ENCODE results near the gene HDHD3. TPM values are rescaled to one million over a fixed set of nuclear protein-coding genes. Genes with fewer than 3 reads are reported as not detected.
"Not testable (repeated sequence)": the region's sequence is repeated elsewhere in the genome, so short reads cannot be mapped to it uniquely, and the experiment has no call there.

HDHD3 gene
- polyA plus RNA-seq, 1 donor (not counting 4 experiments of a cell fraction or from before 2014, with no cell fraction given), result 14.7 TPM

- no peak for TF ChIP-seq EZH2 (IDR thresholded peaks at IDR 0.05; ENCODE audit: low read length)
- TF ChIP-seq, protein P1, sequence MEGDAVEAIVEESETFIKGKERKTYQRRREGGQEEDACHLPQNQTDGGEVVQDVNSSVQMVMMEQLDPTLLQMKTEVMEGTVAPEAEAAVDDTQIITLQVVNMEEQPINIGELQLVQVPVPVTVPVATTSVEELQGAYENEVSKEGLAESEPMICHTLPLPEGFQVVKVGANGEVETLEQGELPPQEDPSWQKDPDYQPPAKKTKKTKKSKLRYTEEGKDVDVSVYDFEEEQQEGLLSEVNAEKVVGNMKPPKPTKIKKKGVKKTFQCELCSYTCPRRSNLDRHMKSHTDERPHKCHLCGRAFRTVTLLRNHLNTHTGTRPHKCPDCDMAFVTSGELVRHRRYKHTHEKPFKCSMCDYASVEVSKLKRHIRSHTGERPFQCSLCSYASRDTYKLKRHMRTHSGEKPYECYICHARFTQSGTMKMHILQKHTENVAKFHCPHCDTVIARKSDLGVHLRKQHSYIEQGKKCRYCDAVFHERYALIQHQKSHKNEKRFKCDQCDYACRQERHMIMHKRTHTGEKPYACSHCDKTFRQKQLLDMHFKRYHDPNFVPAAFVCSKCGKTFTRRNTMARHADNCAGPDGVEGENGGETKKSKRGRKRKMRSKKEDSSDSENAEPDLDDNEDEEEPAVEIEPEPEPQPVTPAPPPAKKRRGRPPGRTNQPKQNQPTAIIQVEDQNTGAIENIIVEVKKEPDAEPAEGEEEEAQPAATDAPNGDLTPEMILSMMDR (optimal IDR thresholded peaks at IDR 0.05 in 1 of 3, IDR thresholded peaks at IDR 0.05 in 1 of 3, conservative IDR thresholded peaks at IDR 0.05 in 1 of 3; ENCODE audit: extremely low read depth in 1 of 3, insufficient read depth in 2 of 3, low read length in 3 of 3), result no peak
- no peak overlapping the region for H3K4me3 ChIP-seq (ENCODE audit: control insufficient read depth in 2 of 3, extremely low read depth in 1 of 3, insufficient read depth in 2 of 3, low read depth in 1 of 3, low read length in 3 of 3)
- H3K27me3 ChIP-seq (ENCODE audit: control insufficient read depth, extremely low read depth, insufficient read depth, low read length), result no peaks in the 10 kb centered on the region
- H3K9me3 ChIP-seq (ENCODE audit: control insufficient read depth, low read depth, low read length), result no peaks in the 10 kb centered on the region
- no peaks in the 10 kb centered on the region for H4K20me1 ChIP-seq (ENCODE audit: control insufficient read depth, extremely low read depth, insufficient read depth, low read length)
- peaks cover 14% of the 10 kb centered on the region for H3K4me1 ChIP-seq (ENCODE audit: control insufficient read depth, extremely low read depth, insufficient read depth, low read length)
- H3K27ac ChIP-seq (ENCODE audit: control insufficient read depth, insufficient read depth, low read length), result no peak overlapping the region
- H3K9ac ChIP-seq (ENCODE audit: control insufficient read depth, extremely low read depth, insufficient read depth, low read length), result peak overlapping the region; percentile 28
- peak overlapping the region; percentile 16 for H2AFZ ChIP-seq (ENCODE audit: control insufficient read depth, low read length)
- dilution Hi-C loops (cut with MboI; ENCODE audit: extremely low pct_ligation_motif_present, low sequenced_read_pairs), result no loop called here
- peaks cover 0 to 2% of the 10 kb centered on the region in 2 experiments for H3K36me3 ChIP-seq (ENCODE audit: control insufficient read depth in 2 of 2, extremely low read depth in 1 of 2, insufficient read depth in 2 of 2, low read length in 2 of 2)
- H3K9me1 ChIP-seq (ENCODE audit: control insufficient read depth, extremely low read depth, insufficient read depth, low read length), result no peaks in the 10 kb centered on the region
- FAIRE-seq (no peak), DNase-seq (ENCODE audit: low read depth, low spot score) (no peak)
- H3K79me2 ChIP-seq (ENCODE audit: control insufficient read depth, insufficient read depth, low read length), result no peaks in the 10 kb centered on the region
- peak overlapping the region; percentile 27 for H3K4me2 ChIP-seq (ENCODE audit: control insufficient read depth, extremely low read depth, insufficient read depth, low read depth, low read length)
Measured at GRCh38 chr9:113381909-113382411, 5.2 kb upstream of the HDHD3 start.

- H3K9me1 ChIP-seq (ENCODE audit: control insufficient read depth, extremely low read depth, insufficient read depth, low read length); H2AFZ ChIP-seq (ENCODE audit: control insufficient read depth, low read length); H3K4me2 ChIP-seq (ENCODE audit: control insufficient read depth, extremely low read depth, insufficient read depth, low read depth, low read length); dilution Hi-C loops (cut with MboI; ENCODE audit: extremely low pct_ligation_motif_present, low sequenced_read_pairs); FAIRE-seq; H3K36me3 ChIP-seq (ENCODE audit: control insufficient read depth in 2 of 2, extremely low read depth in 1 of 2, insufficient read depth in 2 of 2, low read length in 2 of 2); H4K20me1 ChIP-seq (ENCODE audit: control insufficient read depth, extremely low read depth, insufficient read depth, low read length); H3K27me3 ChIP-seq (ENCODE audit: control insufficient read depth, extremely low read depth, insufficient read depth, low read length); DNase-seq (ENCODE audit: low read depth, low spot score); H3K4me3 ChIP-seq (ENCODE audit: control insufficient read depth in 2 of 3, extremely low read depth in 1 of 3, insufficient read depth in 2 of 3, low read depth in 1 of 3, low read length in 3 of 3); H3K9ac ChIP-seq (ENCODE audit: control insufficient read depth, extremely low read depth, insufficient read depth, low read length); H3K27ac ChIP-seq (ENCODE audit: control insufficient read depth, insufficient read depth, low read length); H3K79me2 ChIP-seq (ENCODE audit: control insufficient read depth, insufficient read depth, low read length); H3K9me3 ChIP-seq (ENCODE audit: control insufficient read depth, low read depth, low read length): not testable (repeated sequence)
- peaks cover 14% of the 10 kb centered on the region for H3K4me1 ChIP-seq (ENCODE audit: control insufficient read depth, extremely low read depth, insufficient read depth, low read length)
Measured at GRCh38 chr9:113381441-113381840, 4.7 kb upstream of the HDHD3 start.

DNA sequence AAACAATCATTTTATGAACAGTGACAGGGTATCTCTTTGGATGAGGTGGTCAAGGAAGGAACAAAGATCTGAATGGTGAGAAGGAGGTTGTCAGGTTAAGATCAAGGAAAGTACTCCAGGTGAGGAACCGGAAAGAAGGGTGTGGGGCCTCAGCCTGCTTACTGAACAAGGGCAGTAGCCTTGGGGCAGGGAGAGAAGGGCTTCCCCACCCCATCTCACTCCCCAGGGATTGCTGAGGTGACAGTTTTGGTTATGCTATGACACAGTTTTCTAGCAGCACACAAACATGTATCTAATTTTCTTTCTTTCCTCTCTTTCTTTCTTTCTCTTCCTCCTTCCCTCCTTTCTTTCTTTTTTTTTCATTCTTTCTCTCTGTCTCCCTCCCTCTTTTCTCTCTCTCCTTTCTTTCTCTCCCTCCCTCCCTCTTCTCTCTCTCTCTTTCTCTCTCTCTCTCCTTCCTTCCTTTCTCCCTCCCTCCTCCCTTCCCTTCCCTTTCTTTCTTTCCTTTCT, 4.1 kb upstream of the HDHD3 start:
- DNase-seq (ENCODE audit: low read depth, low spot score) (no peak), FAIRE-seq (no peak)
- dilution Hi-C loops (cut with MboI; ENCODE audit: extremely low pct_ligation_motif_present, low sequenced_read_pairs), result no loop called here
- Histone ChIP-seq H3K36me3 (ENCODE audit: control insufficient read depth in 2 of 2, extremely low read depth in 1 of 2, insufficient read depth in 2 of 2, low read length in 2 of 2) (no peaks in the 10 kb centered on the region), H4K20me1 (ENCODE audit: control insufficient read depth, extremely low read depth, insufficient read depth, low read length) (no peaks in the 10 kb centered on the region), H3K79me2 (ENCODE audit: control insufficient read depth, insufficient read depth, low read length) (no peaks in the 10 kb centered on the region), H3K27me3 (ENCODE audit: control insufficient read depth, extremely low read depth, insufficient read depth, low read length) (no peaks in the 10 kb centered on the region), H3K4me2 (ENCODE audit: control insufficient read depth, extremely low read depth, insufficient read depth, low read depth, low read length) (no peak overlapping the region), H3K4me3 (ENCODE audit: control insufficient read depth in 2 of 3, extremely low read depth in 1 of 3, insufficient read depth in 2 of 3, low read depth in 1 of 3, low read length in 3 of 3) (no peak overlapping the region), H3K4me1 (ENCODE audit: control insufficient read depth, extremely low read depth, insufficient read depth, low read length) (peaks cover 14% of the 10 kb centered on the region), H3K9me1 (ENCODE audit: control insufficient read depth, extremely low read depth, insufficient read depth, low read length) (no peaks in the 10 kb centered on the region), H3K27ac (ENCODE audit: control insufficient read depth, insufficient read depth, low read length) (no peak overlapping the region), H3K9ac (ENCODE audit: control insufficient read depth, extremely low read depth, insufficient read depth, low read length) (no peak overlapping the region), H2AFZ (ENCODE audit: control insufficient read depth, low read length) (peak overlapping the region; percentile 79), H3K9me3 (ENCODE audit: control insufficient read depth, low read depth, low read length) (no peaks in the 10 kb centered on the region)
- no peak for TF ChIP-seq EZH2 (IDR thresholded peaks at IDR 0.05; ENCODE audit: low read length)
- TF ChIP-seq, protein P1 (optimal IDR thresholded peaks at IDR 0.05 in 1 of 3, IDR thresholded peaks at IDR 0.05 in 1 of 3, conservative IDR thresholded peaks at IDR 0.05 in 1 of 3; ENCODE audit: extremely low read depth in 1 of 3, insufficient read depth in 2 of 3, low read length in 3 of 3), result no peak

DNA sequence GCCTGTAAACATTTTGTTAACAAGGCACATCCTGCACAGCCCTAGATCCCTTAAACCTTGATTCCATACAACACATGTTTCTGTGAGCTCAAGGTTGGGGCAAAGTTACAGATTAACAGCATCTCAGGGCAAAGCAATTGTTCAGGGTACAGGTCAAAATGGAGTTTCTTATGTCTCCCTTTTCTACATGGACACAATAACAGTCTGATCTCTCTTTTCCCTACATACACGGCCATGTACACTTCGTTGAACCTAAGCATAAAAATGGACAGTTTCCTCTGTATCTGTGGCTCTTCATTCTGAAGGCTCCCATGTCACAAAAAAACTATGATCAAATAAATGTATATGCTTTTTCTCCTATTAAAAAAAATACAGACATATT, 3.0 kb upstream of the HDHD3 start:
- dilution Hi-C loops (cut with MboI; ENCODE audit: extremely low pct_ligation_motif_present, low sequenced_read_pairs); H3K4me3 ChIP-seq (ENCODE audit: control insufficient read depth in 2 of 3, extremely low read depth in 1 of 3, insufficient read depth in 2 of 3, low read depth in 1 of 3, low read length in 3 of 3); H3K27ac ChIP-seq (ENCODE audit: control insufficient read depth, insufficient read depth, low read length); H4K20me1 ChIP-seq (ENCODE audit: control insufficient read depth, extremely low read depth, insufficient read depth, low read length); DNase-seq (ENCODE audit: low read depth, low spot score); H3K9me3 ChIP-seq (ENCODE audit: control insufficient read depth, low read depth, low read length); H3K27me3 ChIP-seq (ENCODE audit: control insufficient read depth, extremely low read depth, insufficient read depth, low read length); H3K4me2 ChIP-seq (ENCODE audit: control insufficient read depth, extremely low read depth, insufficient read depth, low read depth, low read length); H2AFZ ChIP-seq (ENCODE audit: control insufficient read depth, low read length); H3K9ac ChIP-seq (ENCODE audit: control insufficient read depth, extremely low read depth, insufficient read depth, low read length); H3K9me1 ChIP-seq (ENCODE audit: control insufficient read depth, extremely low read depth, insufficient read depth, low read length); H3K79me2 ChIP-seq (ENCODE audit: control insufficient read depth, insufficient read depth, low read length); FAIRE-seq; H3K36me3 ChIP-seq (ENCODE audit: control insufficient read depth in 2 of 2, extremely low read depth in 1 of 2, insufficient read depth in 2 of 2, low read length in 2 of 2): not testable (repeated sequence)
- peaks cover 21% of the 10 kb centered on the region for H3K4me1 ChIP-seq (ENCODE audit: control insufficient read depth, extremely low read depth, insufficient read depth, low read length)
